NCI-H1417 (cell line): Measurements from ENCODE around the gene PPFIA2.
A peak's percentile ranks its signal among the peaks of the same experiment; 100 is the strongest.

Source experiments
- DNase-seq, 3 experiments: peaks; one replicate each; lab custom pipeline; 2025; lab: John Stamatoyannopoulos, UW

PPFIA2 gene

GRCh38 chr12:81450920-81451739, 308.0 kb downstream of the PPFIA2 start:
- DNase-seq = peak; percentile 10 to 65 (median 52)

- no peak for DNase-seq
Observed at GRCh38 chr12:81441629-81442028, 317.5 kb downstream of the PPFIA2 start.

DNA sequence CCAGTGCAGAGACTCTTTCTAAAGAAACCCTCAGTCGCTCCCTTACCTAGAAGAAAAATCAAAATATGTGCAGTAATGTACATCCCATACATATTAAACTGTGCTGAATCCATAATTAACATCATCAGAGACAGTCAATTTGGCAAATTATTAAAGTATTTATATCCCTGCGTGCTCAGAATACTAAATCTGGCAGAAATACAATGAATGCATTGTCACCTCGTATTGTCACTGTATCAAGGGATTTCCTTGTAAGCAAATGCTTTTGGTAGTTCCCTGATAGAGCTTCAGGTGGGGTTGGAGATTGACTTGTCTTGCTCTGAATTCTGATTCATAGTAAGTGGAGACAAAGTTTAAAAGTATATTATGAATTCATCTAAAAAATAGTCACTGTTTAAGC, 319.1 kb downstream of the PPFIA2 start:
- no peak for DNase-seq

DNA sequence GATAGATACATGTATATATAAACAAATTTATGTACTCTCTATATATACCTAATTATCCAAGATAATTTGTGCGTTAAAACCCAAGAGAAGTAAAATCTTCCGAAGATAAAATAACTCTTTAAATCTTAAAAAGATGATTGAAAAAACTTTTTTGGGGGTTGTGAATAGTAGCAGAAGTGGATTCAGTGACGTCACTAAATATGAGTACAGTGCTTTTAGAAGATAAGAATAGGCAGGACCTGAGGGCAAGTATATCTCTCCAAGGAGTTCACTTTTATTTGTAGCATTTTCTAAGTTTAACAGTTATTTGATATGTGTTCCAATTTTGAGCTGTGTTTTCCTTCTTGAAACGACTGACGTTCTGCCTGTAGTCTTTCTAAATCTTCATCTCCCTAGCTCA, 319.8 kb downstream of the PPFIA2 start:
- no peak for DNase-seq

DNA sequence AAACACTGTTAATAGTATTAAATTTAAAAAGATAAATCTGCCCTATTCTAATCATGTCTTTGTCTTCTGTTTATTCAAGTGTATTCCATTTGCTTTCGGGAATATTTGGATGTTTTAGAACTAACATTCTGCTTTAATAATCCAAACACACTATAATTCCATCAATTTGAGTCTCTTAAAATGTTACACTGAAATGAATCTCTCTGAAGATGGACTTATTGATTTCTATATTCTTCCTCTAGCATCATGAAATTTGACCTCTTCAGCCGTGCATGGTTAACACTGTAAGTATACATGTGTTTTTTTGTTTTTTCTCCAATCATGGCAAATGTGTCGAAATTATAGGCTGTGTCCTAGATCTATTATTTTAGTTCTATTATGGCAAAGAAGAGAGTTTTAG, 342.1 kb downstream of the PPFIA2 start:
- DNase-seq = peak in 1 of 3 experiments; percentile 62

DNA sequence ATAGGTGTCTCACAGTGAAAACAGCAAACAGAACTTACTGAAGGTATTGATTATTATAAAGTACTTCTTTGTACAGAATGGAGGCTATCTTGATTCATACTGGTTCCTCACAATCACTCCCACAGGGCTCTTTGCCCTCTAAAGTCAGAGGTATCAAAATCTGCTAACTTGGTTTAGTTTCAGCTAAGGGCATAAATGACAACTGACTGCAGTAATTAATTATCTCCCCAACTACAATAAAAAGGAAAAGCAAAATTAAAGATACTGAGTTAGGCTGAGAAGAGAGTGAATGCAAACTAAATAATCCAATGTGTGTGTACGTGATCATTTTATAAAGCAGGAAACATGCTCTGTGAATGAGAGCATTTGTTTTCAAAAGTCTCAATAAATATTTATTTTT, 342.6 kb downstream of the PPFIA2 start:
- DNase-seq = peak in 1 of 3 experiments; percentile 43

- DNase-seq = no peak
Observed at GRCh38 chr12:81414441-81414840, 344.7 kb downstream of the PPFIA2 start.

DNA sequence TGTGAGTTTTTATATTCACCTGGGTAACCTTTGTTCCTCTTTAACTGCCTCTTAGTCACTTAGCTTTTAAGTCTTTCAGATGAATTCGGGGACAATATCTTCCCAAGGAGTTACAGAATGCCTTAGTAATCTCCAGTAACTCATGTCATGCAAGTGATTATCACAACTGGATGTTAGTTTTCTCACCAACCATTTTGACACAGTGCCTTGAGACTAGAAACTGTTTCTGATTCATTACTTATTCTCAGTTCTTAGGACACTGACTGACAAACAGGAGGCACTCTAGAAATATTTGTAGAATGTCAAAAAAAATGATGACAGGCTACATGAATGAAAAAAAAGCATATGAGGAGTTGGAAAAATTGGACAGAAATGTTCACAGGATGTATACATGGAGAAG, 346.2 kb downstream of the PPFIA2 start:
- DNase-seq = no peak

DNA sequence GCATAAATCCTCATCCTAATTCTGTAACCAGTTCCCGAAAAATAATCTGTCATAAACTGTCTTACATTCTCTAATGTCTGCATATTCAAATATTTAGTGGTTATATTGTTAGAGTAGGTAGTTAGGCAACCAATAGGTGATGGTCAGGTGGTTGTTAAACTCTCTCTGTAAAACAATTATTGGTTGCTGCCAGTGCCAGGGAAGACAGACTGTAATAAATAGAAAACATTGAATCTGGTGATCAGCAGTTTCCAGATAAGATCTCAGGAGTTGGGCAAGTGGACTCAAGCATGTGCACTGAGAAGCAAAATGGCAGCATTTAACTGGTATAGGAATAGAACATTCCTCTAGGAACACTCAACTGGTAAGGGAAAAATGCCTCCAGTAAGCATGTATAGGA, 355.8 kb downstream of the PPFIA2 start:
- no peak for DNase-seq

- DNase-seq = no peak
Observed at GRCh38 chr12:81401241-81401640, 357.9 kb downstream of the PPFIA2 start.

- DNase-seq = no peak
Observed at GRCh38 chr12:81400024-81400423, 359.1 kb downstream of the PPFIA2 start.

DNA sequence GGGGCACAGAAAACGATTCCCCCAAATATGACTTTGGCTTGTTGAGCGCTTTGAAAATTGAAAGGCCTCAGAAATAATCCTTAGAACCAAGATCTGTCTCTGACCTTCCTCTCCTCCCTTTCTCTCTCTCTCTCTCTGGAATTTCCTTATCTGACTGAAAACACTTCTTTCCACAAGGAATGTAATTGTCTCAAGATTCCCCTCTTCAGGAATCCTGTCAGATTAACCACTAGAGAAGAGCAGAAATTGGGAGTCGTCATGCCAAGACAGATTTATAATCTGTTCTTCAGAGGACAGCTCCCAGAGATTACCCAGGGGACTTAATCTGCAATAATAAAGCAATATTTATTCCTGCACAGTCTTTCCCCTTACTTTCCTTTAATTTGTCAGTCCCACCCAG, 363.7 kb downstream of the PPFIA2 start:
- DNase-seq = no peak

DNA sequence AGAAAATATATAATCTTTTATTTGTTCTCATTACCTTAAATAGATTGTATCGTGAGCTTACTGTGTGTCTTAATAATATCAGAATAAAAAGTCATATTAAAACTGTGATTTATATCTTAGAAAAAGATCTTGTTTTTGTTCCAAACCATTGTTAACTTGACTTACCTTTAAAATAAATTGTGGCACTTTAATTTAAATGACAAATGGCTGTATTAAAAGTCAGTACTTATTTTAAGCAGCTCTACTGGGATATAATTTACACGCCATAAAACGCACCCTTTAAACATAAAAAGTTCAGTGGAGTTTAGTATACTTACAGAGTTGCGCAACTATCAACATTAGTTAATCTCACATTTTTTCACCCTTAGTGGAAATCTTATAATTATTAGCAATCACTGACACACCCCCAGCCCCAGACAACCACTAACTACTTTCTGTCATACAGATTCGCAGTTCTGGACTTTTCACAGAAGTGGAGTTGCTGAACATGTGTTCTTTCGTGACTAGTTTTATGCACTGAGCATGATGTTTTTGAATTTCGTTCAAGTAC, 369.5 kb downstream of the PPFIA2 start:
- no peak for DNase-seq

DNA sequence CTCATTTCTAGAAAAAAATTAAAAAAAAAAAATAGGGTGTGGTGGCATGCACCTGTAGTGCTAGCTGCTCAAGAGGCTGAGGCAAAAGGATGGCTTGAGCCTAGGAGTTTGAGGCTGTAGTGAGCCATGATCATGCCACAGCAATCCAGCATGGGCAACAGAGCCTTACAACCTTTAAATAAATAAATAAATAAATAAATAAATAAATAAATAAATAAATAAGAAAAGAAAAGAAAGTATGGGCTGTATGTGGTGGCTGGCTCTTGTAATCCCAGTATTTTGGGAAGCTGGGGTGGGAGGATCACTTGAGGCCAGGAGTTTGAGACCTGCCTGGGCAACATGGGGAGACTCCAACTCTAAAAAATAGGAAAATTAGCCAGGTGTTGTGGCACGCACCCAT, 373.0 kb downstream of the PPFIA2 start:
- DNase-seq = no peak

DNA sequence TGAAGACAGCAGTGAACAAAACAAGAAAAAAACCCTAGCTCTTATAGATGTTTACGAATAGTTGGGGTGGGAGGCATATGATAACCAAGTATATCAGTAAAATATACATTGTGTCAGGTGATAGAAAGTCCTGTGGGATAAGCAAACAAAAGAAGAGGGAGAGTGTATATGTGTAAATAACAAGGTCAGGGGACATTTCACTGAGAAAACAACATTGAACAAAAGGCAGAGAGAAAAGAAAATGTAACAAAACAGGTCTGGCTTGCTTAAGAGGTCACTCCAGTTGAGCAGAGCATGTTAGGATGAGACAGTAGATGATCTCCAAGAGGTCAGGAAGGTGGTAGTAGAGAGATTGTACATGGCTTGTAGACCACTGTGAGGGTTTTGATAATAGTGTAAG, 377.2 kb downstream of the PPFIA2 start:
- DNase-seq = peak in 1 of 3 experiments; percentile 50

- no peak for DNase-seq
Observed at GRCh38 chr12:81378601-81379285, 380.4 kb downstream of the PPFIA2 start.

DNA sequence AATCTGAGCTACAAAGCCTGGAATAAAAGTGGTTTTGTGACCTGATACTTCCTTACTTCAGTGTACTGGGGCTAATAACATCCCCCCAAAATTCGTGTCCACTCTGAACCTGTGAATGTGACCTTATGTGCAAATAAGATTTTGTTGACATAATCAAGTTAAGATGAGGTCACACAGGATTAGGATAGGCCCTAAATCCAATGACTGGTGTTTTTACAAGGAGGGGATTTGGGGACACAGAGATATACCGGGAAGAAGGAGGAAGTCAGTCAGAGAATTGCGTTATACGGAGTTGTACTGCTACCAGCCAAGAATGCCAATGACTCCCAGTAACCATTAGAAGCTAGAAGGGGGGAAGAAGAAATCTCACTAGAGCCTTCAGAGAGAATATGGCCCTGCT, 381.4 kb downstream of the PPFIA2 start:
- no peak for DNase-seq

GRCh38 chr12:81375969-81376368, 383.2 kb downstream of the PPFIA2 start:
- DNase-seq = no peak

DNA sequence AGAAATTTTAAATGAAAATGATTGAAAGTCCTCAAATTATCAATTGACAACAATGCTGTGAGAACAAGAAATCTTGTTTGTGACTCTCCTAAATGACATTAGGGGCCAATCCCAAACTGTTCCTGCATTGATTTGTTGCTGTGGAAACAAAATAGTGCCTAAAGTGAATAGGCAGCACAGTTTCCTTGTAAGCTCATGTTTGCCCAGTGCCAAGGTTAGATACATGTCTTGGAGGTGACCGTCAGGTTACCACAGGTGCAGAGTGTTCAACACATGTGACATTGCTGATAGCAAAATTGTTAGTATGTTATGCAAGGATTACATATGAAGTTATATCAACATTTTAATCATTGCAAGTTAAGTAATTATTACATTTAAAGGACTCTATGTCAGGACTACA, 388.7 kb downstream of the PPFIA2 start:
- DNase-seq = no peak

DNA sequence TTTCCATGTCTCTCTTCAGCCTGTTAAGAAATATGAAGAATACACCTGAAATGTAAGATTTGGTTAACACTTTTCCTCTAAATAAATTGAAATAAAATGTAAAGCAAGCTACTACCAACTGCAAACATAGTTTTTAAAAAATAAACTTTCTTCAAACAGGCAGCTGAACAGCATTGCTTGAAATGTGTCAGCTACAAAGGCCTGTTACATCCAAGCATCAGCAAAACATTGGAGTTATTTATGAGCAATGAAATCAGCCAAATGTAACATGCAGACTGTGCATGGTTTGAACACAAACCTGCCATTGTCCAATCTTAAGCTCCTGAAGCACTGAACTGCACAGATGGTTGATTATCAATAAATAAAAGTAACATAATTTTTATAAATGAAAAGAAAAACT, 390.0 kb downstream of the PPFIA2 start:
- no peak for DNase-seq

DNA sequence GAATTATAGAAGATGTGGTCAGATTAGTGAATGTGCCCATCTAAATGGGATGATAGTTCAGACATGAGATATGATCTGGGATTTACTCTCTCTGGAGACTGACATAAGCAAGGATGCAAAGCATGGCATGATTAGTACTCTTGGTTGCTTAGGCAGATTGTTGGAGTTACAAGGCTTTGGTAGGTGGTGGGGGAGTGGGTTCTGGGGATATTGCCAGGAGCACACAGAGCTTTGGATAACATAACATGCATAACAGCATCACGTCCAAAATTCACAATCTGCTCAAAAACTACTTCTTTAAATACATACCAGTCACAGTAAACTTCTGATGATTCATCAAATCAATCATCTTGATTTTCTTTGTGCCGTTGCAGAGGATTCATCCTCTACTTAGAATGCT, 393.9 kb downstream of the PPFIA2 start:
- DNase-seq = no peak

GRCh38 chr12:81360916-81361315, 398.2 kb downstream of the PPFIA2 start:
- no peak for DNase-seq

GRCh38 chr12:81359736-81360135, 399.4 kb downstream of the PPFIA2 start:
- no peak for DNase-seq
